Endodermal cell (in vitro differentiated cells): ENCODE measurements around the gene LDLRAD4. TPM values are rescaled to one million over a fixed set of nuclear protein-coding genes. Genes with fewer than 3 reads are reported as not detected.
A peak's percentile ranks its signal among the peaks of the same experiment; 100 is the strongest.

Experiments
- DNase-seq: peaks from one replicate; pipeline ENCODE4 v3.0.0-alpha.2; 2017
- H3K27ac ChIP-seq: 2 replicates; pipeline ENCODE4 v1.5.1; 2013; ENCODE audit warnings: mild to moderate bottlenecking, low read depth, low read length, moderate library complexity
- H3K27me3 ChIP-seq: 2 replicates; pipeline ENCODE4 v1.6.1; 2013; ENCODE audit warnings: mild to moderate bottlenecking, low read length, moderate library complexity; ENCODE audit not compliant: insufficient read depth, control insufficient read depth, poor library complexity, severe bottlenecking
- H3K36me3 ChIP-seq: 2 replicates; pipeline ENCODE4 v1.7.0; 2013; ENCODE audit warnings: mild to moderate bottlenecking, low read length, moderate library complexity; ENCODE audit not compliant: control insufficient read depth, insufficient read depth
- H3K4me1 ChIP-seq: one replicate; pipeline ENCODE4 v1.7.0; 2013; ENCODE audit warnings: low read length; ENCODE audit not compliant: control insufficient read depth, insufficient read depth
- H3K4me3 ChIP-seq: 2 replicates; pipeline ENCODE4 v1.5.1; 2013; ENCODE audit warnings: mild to moderate bottlenecking, low read length, moderate library complexity
- H3K9ac ChIP-seq: 2 replicates; pipeline ENCODE4 v1.6.1; 2013; ENCODE audit warnings: mild to moderate bottlenecking, low read length, moderate library complexity; ENCODE audit not compliant: poor library complexity, severe bottlenecking; ENCODE audit errors: extremely low read depth
- H3K9me3 ChIP-seq: 2 replicates; pipeline ENCODE4 v1.6.1; 2013; ENCODE audit warnings: mild to moderate bottlenecking, low read length, moderate library complexity; ENCODE audit not compliant: control insufficient read depth
- H3K27ac Mint-ChIP-seq: 2 replicates; pipeline ENCODE4 v1.8.0; 2020; ENCODE audit warnings: mixed read lengths
- H3K27me3 Mint-ChIP-seq: 2 replicates; pipeline ENCODE4 v1.8.0; 2021; ENCODE audit warnings: mild to moderate bottlenecking, mixed read lengths; ENCODE audit not compliant: insufficient read depth
- H3K36me3 Mint-ChIP-seq: 2 replicates; pipeline ENCODE4 v1.8.0; 2020; ENCODE audit warnings: low read depth, mixed read lengths
- H3K4me1 Mint-ChIP-seq: 2 replicates; pipeline ENCODE4 v1.8.0; 2020; ENCODE audit warnings: mixed read lengths
- H3K4me3 Mint-ChIP-seq: 2 replicates; pipeline ENCODE4 v1.8.0; 2020; ENCODE audit warnings: mild to moderate bottlenecking, moderate library complexity, mixed read lengths
- H3K9me3 Mint-ChIP-seq: 2 replicates; pipeline ENCODE4 v1.8.0; 2020; ENCODE audit warnings: mild to moderate bottlenecking, mixed read lengths
- CTCF ChIP-seq: fragments of 200-600 bp; sonication (generic); conservative IDR thresholded peaks from 2 replicates; pipeline ENCODE4 v1.5.0; 2021; ENCODE audit warnings: antibody characterized with exemption, mild to moderate bottlenecking
- WGBS, 2 experiments: methylation state at CpG; one replicate each; pipeline versions ENCODE4 v1.1.5 to v1.1.7; 2013; ENCODE audit warnings: missing lambda C conversion rate in 2 of 2, mixed read lengths in 1 of 2; ENCODE audit not compliant: insufficient coverage in 1 of 2, insufficient read length in 1 of 2; 5-methylcytosine and 5-hydroxymethylcytosine counted together
- total RNA-seq, 2 donors: library from RNA; stranded (reverse); fragmentation: NEBNext Ultra II Directional in 1 of 2; extraction: Animal tissue kit (Norgen Biotek cat#: 25700) in 1 of 2; gene quantifications; 2 replicates in 1 of 2; 3 replicates in 1 of 2; pipeline ENCODE4 v1.2.1, GENCODE V29; 2021

Gene LDLRAD4
- total RNA-seq, 2 donors from 2014 or later, result 14.9 to 15.1 TPM

- H3K4me1 Mint-ChIP-seq, result peaks cover 20% of the 10 kb centered on the region
- no peak overlapping the region for H3K4me3 Mint-ChIP-seq
- peak; percentile 46 for DNase-seq
- Histone ChIP-seq H3K36me3 (no peaks in the 10 kb centered on the region), H3K9ac (no peak overlapping the region), H3K27ac (no peak overlapping the region), H3K9me3 (peaks cover 6% of the 10 kb centered on the region), H3K4me1 (no peaks in the 10 kb centered on the region), H3K4me3 (no peak overlapping the region), H3K27me3 (no peaks in the 10 kb centered on the region)
- no peaks in the 10 kb centered on the region for H3K27me3 Mint-ChIP-seq
- H3K9me3 Mint-ChIP-seq, result peaks cover 4% of the 10 kb centered on the region
- H3K36me3 Mint-ChIP-seq, result no peaks in the 10 kb centered on the region
- no peak for TF ChIP-seq CTCF
- 87 to 100% methylated on average over 1 to 5 of the region's 5 CpGs for WGBS, 2 experiments
- H3K27ac Mint-ChIP-seq, result no peak overlapping the region
These were observed 329.7 kb downstream of the LDLRAD4 start for GRCh38 chr18:13548106-13548819.

- peaks cover 4% of the 10 kb centered on the region for H3K9me3 Mint-ChIP-seq
- H3K9ac ChIP-seq, result no peak overlapping the region
- TF ChIP-seq CTCF, result no peak
- no peak overlapping the region for H3K4me3 ChIP-seq
- peaks cover 6% of the 10 kb centered on the region for H3K9me3 ChIP-seq
- DNase-seq, result no peak
- peaks cover 11% of the 10 kb centered on the region for H3K4me1 Mint-ChIP-seq
- WGBS, 2 experiments, result 90 to 93% methylated on average over 6 to 7 of the region's 7 CpGs
- no peak overlapping the region for H3K27ac Mint-ChIP-seq
- no peaks in the 10 kb centered on the region for H3K27me3 ChIP-seq
- H3K36me3 ChIP-seq, result no peaks in the 10 kb centered on the region
- peak overlapping the region; percentile 44 for H3K27ac ChIP-seq
- H3K36me3 Mint-ChIP-seq, result no peaks in the 10 kb centered on the region
- H3K27me3 Mint-ChIP-seq, result no peaks in the 10 kb centered on the region
- no peak overlapping the region for H3K4me3 Mint-ChIP-seq
- H3K4me1 ChIP-seq, result no peaks in the 10 kb centered on the region
These were observed 330.7 kb downstream of the LDLRAD4 start for GRCh38 chr18:13548966-13549879.

GRCh38 chr18:13549880-13550232 lies 331.3 kb downstream of the LDLRAD4 start:
- no peak for TF ChIP-seq CTCF
- 69 to 73% methylated on average over 2 to 5 of the region's 5 CpGs for WGBS, 2 experiments
- H3K4me1 ChIP-seq, result no peaks in the 10 kb centered on the region
- H3K9me3 Mint-ChIP-seq, result peaks cover 4% of the 10 kb centered on the region
- H3K4me3 Mint-ChIP-seq, result no peak overlapping the region
- H3K9ac ChIP-seq, result no peak overlapping the region
- H3K4me3 ChIP-seq, result no peak overlapping the region
- no peak overlapping the region for H3K27ac Mint-ChIP-seq
- H3K36me3 ChIP-seq, result no peaks in the 10 kb centered on the region
- peak overlapping the region; percentile 44 for H3K27ac ChIP-seq
- peaks cover 6% of the 10 kb centered on the region for H3K9me3 ChIP-seq
- peaks cover 7% of the 10 kb centered on the region for H3K4me1 Mint-ChIP-seq
- H3K36me3 Mint-ChIP-seq, result no peaks in the 10 kb centered on the region
- no peaks in the 10 kb centered on the region for H3K27me3 Mint-ChIP-seq
- DNase-seq, result no peak
- no peaks in the 10 kb centered on the region for H3K27me3 ChIP-seq
